ENCODE data around the gene PERCC1. TPM values are rescaled to one million over a fixed set of nuclear protein-coding genes. Genes with fewer than 3 reads are reported as not detected.

PERCC1 gene
- total and polyA plus RNA-seq, 2 donors (not counting 1 experiment from before 2014, with no cell fraction given), result not detected

DNA sequence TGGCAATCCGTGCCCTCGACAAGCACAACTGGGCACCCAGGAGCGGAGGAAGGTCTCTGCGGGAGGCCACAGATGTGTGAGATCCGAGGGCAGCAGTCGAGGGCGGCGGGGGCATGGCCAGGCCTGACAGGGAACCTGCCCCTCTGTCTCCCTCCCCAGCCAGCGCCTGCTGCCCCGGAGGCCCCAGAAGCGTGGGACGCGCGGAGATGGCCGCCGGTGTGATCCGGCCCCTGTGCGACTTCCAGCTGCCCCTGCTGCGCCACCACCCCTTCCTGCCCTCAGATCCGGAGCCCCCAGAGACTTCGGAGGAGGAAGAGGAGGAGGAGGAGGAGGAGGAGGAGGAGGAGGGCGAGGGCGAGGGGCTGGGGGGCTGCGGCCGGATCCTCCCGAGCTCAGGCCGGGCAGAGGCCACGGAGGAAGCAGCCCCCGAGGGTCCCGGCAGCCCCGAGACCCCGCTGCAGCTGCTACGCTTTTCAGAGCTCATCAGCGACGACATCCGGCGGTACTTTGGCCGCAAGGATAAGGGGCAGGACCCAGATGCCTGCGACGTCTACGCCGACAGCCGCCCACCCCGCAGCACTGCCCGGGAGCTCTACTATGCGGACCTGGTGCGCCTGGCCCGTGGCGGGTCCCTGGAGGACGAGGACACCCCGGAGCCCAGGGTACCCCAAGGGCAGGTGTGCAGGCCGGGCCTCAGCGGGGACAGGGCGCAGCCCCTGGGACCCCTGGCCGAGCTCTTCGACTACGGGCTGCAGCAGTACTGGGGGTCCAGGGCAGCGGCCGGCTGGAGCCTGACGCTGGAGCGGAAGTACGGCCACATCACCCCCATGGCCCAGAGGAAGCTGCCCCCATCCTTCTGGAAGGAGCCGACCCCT lies 1.7 kb downstream of the PERCC1 start:
- TF ChIP-seq, protein P1, sequence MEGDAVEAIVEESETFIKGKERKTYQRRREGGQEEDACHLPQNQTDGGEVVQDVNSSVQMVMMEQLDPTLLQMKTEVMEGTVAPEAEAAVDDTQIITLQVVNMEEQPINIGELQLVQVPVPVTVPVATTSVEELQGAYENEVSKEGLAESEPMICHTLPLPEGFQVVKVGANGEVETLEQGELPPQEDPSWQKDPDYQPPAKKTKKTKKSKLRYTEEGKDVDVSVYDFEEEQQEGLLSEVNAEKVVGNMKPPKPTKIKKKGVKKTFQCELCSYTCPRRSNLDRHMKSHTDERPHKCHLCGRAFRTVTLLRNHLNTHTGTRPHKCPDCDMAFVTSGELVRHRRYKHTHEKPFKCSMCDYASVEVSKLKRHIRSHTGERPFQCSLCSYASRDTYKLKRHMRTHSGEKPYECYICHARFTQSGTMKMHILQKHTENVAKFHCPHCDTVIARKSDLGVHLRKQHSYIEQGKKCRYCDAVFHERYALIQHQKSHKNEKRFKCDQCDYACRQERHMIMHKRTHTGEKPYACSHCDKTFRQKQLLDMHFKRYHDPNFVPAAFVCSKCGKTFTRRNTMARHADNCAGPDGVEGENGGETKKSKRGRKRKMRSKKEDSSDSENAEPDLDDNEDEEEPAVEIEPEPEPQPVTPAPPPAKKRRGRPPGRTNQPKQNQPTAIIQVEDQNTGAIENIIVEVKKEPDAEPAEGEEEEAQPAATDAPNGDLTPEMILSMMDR (conservative IDR thresholded peaks at IDR 0.05 in 1 of 2, IDR thresholded peaks at IDR 0.05 in 1 of 2; ENCODE audit: low read depth in 1 of 2, low read length in 2 of 2), result no peak
- no peak for TF ChIP-seq EZH2 (IDR thresholded peaks at IDR 0.05; ENCODE audit: low read length, missing control alignments)
- Histone ChIP-seq H3K36me3 (ENCODE audit: control insufficient read depth, insufficient read depth, low read length) (no peaks in the 10 kb centered on the region), H3K9me3 (ENCODE audit: control insufficient read depth, insufficient read depth, low read depth, low read length) (no peaks in the 10 kb centered on the region), H3K4me3 (replicated peaks in 1 of 4; ENCODE audit: control extremely low read depth in 1 of 4, insufficient read depth in 1 of 4, low read depth in 3 of 4, low read length in 4 of 4) (no peak overlapping the region), H3K4me2 (ENCODE audit: extremely low read depth, insufficient read depth, low read length) (no peak overlapping the region), H3K4me1 (ENCODE audit: control insufficient read depth, extremely low read depth, insufficient read depth, low read length) (no peaks in the 10 kb centered on the region), H3K79me2 (ENCODE audit: control insufficient read depth, insufficient read depth, low read length) (no peaks in the 10 kb centered on the region), H3K9ac (ENCODE audit: insufficient read depth, low read length) (no peak overlapping the region), H3K27ac (ENCODE audit: insufficient read depth, low read length) (no peak overlapping the region), H4K20me1 (ENCODE audit: control insufficient read depth, extremely low read depth, insufficient read depth, low read length) (no peaks in the 10 kb centered on the region), H2AFZ (ENCODE audit: low read length) (no peak overlapping the region), H3K27me3 (ENCODE audit: control insufficient read depth, insufficient read depth, low read length) (no peaks in the 10 kb centered on the region)
- no peak for DNase-seq (ENCODE audit: low read depth in 2 of 2)

DNA sequence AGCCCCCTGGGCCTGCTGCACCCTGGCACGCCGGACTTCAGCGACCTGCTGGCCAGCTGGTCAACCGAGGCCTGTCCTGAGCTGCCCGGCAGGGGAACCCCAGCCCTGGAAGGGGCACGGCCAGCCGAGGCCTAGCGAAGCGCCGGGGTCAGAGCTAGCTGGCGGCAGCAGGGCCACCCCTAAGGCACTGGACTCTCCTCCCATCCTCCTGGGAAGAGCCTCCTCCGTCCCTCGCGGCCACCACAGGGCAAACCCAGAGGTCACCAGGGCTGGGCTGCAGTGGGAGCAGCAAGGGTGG lies 2.3 kb downstream of the PERCC1 start:
- TF ChIP-seq, protein P1 (conservative IDR thresholded peaks at IDR 0.05 in 1 of 2, IDR thresholded peaks at IDR 0.05 in 1 of 2; ENCODE audit: low read depth in 1 of 2, low read length in 2 of 2), result no peak
- no peak for TF ChIP-seq EZH2 (IDR thresholded peaks at IDR 0.05; ENCODE audit: low read length, missing control alignments)

DNA sequence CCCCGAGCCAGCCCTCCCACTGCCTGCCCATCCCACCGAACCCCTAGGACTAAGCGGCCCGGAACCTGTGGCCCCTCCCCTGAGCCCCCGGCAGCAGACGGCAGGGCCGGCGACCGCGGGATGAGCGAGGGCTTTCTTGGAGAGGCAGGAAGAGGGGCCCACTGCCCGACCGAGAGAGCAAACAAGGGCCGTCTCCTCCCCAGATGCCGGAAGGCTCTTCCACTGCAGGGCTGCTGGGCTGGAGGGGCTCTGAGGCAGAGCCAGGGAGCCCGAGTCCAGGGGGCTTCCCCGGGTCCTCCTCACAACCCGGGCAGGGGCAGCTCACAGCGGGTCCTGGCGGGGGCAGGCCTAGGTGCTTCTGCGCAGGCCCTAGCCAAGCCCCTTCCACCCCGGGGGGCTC lies 2.9 kb downstream of the PERCC1 start:
- DNase-seq (ENCODE audit: low read depth in 2 of 2), result no peak
- Histone ChIP-seq H3K4me2 (ENCODE audit: extremely low read depth, insufficient read depth, low read length) (no peak overlapping the region), H4K20me1 (ENCODE audit: control insufficient read depth, extremely low read depth, insufficient read depth, low read length) (no peaks in the 10 kb centered on the region), H3K9ac (ENCODE audit: insufficient read depth, low read length) (no peak overlapping the region), H3K4me3 (replicated peaks in 1 of 4; ENCODE audit: control extremely low read depth in 1 of 4, insufficient read depth in 1 of 4, low read depth in 3 of 4, low read length in 4 of 4) (no peak overlapping the region), H3K9me3 (ENCODE audit: control insufficient read depth, insufficient read depth, low read depth, low read length) (no peaks in the 10 kb centered on the region), H2AFZ (ENCODE audit: low read length) (no peak overlapping the region), H3K36me3 (ENCODE audit: control insufficient read depth, insufficient read depth, low read length) (no peaks in the 10 kb centered on the region), H3K4me1 (ENCODE audit: control insufficient read depth, extremely low read depth, insufficient read depth, low read length) (no peaks in the 10 kb centered on the region), H3K27me3 (ENCODE audit: control insufficient read depth, insufficient read depth, low read length) (no peaks in the 10 kb centered on the region), H3K79me2 (ENCODE audit: control insufficient read depth, insufficient read depth, low read length) (no peaks in the 10 kb centered on the region), H3K27ac (ENCODE audit: insufficient read depth, low read length) (no peak overlapping the region)
- TF ChIP-seq, protein P1 (conservative IDR thresholded peaks at IDR 0.05 in 1 of 2, IDR thresholded peaks at IDR 0.05 in 1 of 2; ENCODE audit: low read depth in 1 of 2, low read length in 2 of 2), result no peak

More for the DNA sequence above, 2.3 kb downstream of the PERCC1 start:
- Histone ChIP-seq H3K4me1 (ENCODE audit: control insufficient read depth, extremely low read depth, insufficient read depth, low read length) (no peaks in the 10 kb centered on the region), H3K27me3 (ENCODE audit: control insufficient read depth, insufficient read depth, low read length) (no peaks in the 10 kb centered on the region), H2AFZ (ENCODE audit: low read length) (no peak overlapping the region), H3K4me3 (replicated peaks in 1 of 4; ENCODE audit: control extremely low read depth in 1 of 4, insufficient read depth in 1 of 4, low read depth in 3 of 4, low read length in 4 of 4) (no peak overlapping the region), H3K9me3 (ENCODE audit: control insufficient read depth, insufficient read depth, low read depth, low read length) (no peaks in the 10 kb centered on the region), H3K36me3 (ENCODE audit: control insufficient read depth, insufficient read depth, low read length) (no peaks in the 10 kb centered on the region), H3K4me2 (ENCODE audit: extremely low read depth, insufficient read depth, low read length) (no peak overlapping the region), H3K79me2 (ENCODE audit: control insufficient read depth, insufficient read depth, low read length) (no peaks in the 10 kb centered on the region), H3K9ac (ENCODE audit: insufficient read depth, low read length) (no peak overlapping the region), H3K27ac (ENCODE audit: insufficient read depth, low read length) (no peak overlapping the region), H4K20me1 (ENCODE audit: control insufficient read depth, extremely low read depth, insufficient read depth, low read length) (no peaks in the 10 kb centered on the region)
- no peak for DNase-seq (ENCODE audit: low read depth in 2 of 2)
